Uterus (tissue), 2 donors: Measurements from ENCODE around the gene ZNF780B.

Experiments used
- POLR2A ChIP-seq, 2 donors: fragments of 450-650 bp; IDR thresholded peaks; one replicate each; pipeline ENCODE4 v1.6.1; 2016; ENCODE audit warnings: antibody characterized with exemption in 2 of 2, mild to moderate bottlenecking in 1 of 2, moderate library complexity in 1 of 2
- TF ChIP-seq, protein P1 (sequence below), 4 experiments: fragments of 200-600 bp in 2 of 4; fragments of 450-650 bp in 2 of 4; sonication (generic) in 2 of 4; IDR thresholded peaks; one replicate each; pipeline ENCODE4 v1.5.1; 2016 to 2019; ENCODE audit warnings: antibody characterized with exemption in 4 of 4, mild to moderate bottlenecking in 2 of 4, moderate library complexity in 1 of 4

DNA sequence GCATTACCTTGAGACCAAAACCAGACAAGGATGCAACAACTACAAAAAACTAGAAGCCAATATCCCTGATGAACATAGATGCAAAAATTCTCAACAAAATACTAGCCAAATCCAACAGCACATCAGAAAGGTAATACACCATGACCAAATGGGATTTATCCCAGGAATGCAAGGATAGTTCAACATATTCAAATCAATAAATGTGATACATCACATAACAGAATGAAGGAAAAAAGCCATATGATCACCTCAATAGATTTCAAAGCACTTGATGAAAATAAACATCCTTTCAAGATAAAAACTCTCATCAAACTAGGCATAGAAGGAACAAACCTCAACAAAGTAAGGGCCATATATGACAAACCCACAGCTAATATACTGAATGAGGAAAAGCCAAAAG is 69.4 kb downstream of the ZNF780B start:
- TF ChIP-seq, protein P1, sequence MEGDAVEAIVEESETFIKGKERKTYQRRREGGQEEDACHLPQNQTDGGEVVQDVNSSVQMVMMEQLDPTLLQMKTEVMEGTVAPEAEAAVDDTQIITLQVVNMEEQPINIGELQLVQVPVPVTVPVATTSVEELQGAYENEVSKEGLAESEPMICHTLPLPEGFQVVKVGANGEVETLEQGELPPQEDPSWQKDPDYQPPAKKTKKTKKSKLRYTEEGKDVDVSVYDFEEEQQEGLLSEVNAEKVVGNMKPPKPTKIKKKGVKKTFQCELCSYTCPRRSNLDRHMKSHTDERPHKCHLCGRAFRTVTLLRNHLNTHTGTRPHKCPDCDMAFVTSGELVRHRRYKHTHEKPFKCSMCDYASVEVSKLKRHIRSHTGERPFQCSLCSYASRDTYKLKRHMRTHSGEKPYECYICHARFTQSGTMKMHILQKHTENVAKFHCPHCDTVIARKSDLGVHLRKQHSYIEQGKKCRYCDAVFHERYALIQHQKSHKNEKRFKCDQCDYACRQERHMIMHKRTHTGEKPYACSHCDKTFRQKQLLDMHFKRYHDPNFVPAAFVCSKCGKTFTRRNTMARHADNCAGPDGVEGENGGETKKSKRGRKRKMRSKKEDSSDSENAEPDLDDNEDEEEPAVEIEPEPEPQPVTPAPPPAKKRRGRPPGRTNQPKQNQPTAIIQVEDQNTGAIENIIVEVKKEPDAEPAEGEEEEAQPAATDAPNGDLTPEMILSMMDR (IDR thresholded peaks at IDR 0.05), result no peak
- no peak for TF ChIP-seq POLR2A (IDR thresholded peaks at IDR 0.05)
